Measurements from ENCODE around the gene ARHGAP10.

Gene ARHGAP10

GRCh38 chr4:148057984-148058859 is 326.3 kb downstream of the ARHGAP10 start:
- H3K27ac ChIP-seq (ENCODE audit: low read depth, low read length) = no peak overlapping the region
- H3K9ac ChIP-seq (ENCODE audit: low read depth, low read length) = no peak overlapping the region
- no peaks in the 10 kb centered on the region for H3K9me3 ChIP-seq (ENCODE audit: control insufficient read depth, insufficient read depth, low read length)
- H3K27me3 ChIP-seq (ENCODE audit: control insufficient read depth, insufficient read depth, low read length) = no peaks in the 10 kb centered on the region
- H3K4me3 ChIP-seq (ENCODE audit: low read depth, low read length) = no peak overlapping the region
- no peaks in the 10 kb centered on the region for H3K36me3 ChIP-seq (ENCODE audit: control insufficient read depth, insufficient read depth, low read length)
- peaks cover 24% of the 10 kb centered on the region for H3K4me1 ChIP-seq (ENCODE audit: control insufficient read depth, insufficient read depth, low read length)

GRCh38 chr4:148059617-148060180 is 327.8 kb downstream of the ARHGAP10 start:
- Histone ChIP-seq H3K9me3 (ENCODE audit: control insufficient read depth, insufficient read depth, low read length) (no peaks in the 10 kb centered on the region), H3K4me3 (ENCODE audit: low read depth, low read length) (no peak overlapping the region), H3K9ac (ENCODE audit: low read depth, low read length) (no peak overlapping the region), H3K4me1 (ENCODE audit: control insufficient read depth, insufficient read depth, low read length) (peaks cover 16% of the 10 kb centered on the region), H3K36me3 (ENCODE audit: control insufficient read depth, insufficient read depth, low read length) (no peaks in the 10 kb centered on the region), H3K27me3 (ENCODE audit: control insufficient read depth, insufficient read depth, low read length) (no peaks in the 10 kb centered on the region), H3K27ac (ENCODE audit: low read depth, low read length) (no peak overlapping the region)

GRCh38 chr4:148060264-148061140 is 328.6 kb downstream of the ARHGAP10 start:
- Histone ChIP-seq H3K36me3 (ENCODE audit: control insufficient read depth, insufficient read depth, low read length) (no peaks in the 10 kb centered on the region), H3K27me3 (ENCODE audit: control insufficient read depth, insufficient read depth, low read length) (no peaks in the 10 kb centered on the region), H3K27ac (ENCODE audit: low read depth, low read length) (no peak overlapping the region), H3K4me1 (ENCODE audit: control insufficient read depth, insufficient read depth, low read length) (peaks cover 16% of the 10 kb centered on the region), H3K9me3 (ENCODE audit: control insufficient read depth, insufficient read depth, low read length) (no peaks in the 10 kb centered on the region), H3K9ac (ENCODE audit: low read depth, low read length) (no peak overlapping the region), H3K4me3 (ENCODE audit: low read depth, low read length) (no peak overlapping the region)

- H3K4me3 ChIP-seq (ENCODE audit: low read depth, low read length) = no peak overlapping the region
- H3K27ac ChIP-seq (ENCODE audit: low read depth, low read length) = no peak overlapping the region
- no peaks in the 10 kb centered on the region for H3K27me3 ChIP-seq (ENCODE audit: control insufficient read depth, insufficient read depth, low read length)
- no peaks in the 10 kb centered on the region for H3K36me3 ChIP-seq (ENCODE audit: control insufficient read depth, insufficient read depth, low read length)
- no peak overlapping the region for H3K9ac ChIP-seq (ENCODE audit: low read depth, low read length)
- no peaks in the 10 kb centered on the region for H3K9me3 ChIP-seq (ENCODE audit: control insufficient read depth, insufficient read depth, low read length)
- peaks cover 16% of the 10 kb centered on the region for H3K4me1 ChIP-seq (ENCODE audit: control insufficient read depth, insufficient read depth, low read length)
These were observed 329.2 kb downstream of the ARHGAP10 start for GRCh38 chr4:148061141-148061481.

GRCh38 chr4:148061795-148062194 is 329.9 kb downstream of the ARHGAP10 start:
- H3K9me3 ChIP-seq (ENCODE audit: control insufficient read depth, insufficient read depth, low read length) = no peaks in the 10 kb centered on the region
- H3K4me3 ChIP-seq (ENCODE audit: low read depth, low read length) = no peak overlapping the region
- no peaks in the 10 kb centered on the region for H3K27me3 ChIP-seq (ENCODE audit: control insufficient read depth, insufficient read depth, low read length)
- no peak overlapping the region for H3K27ac ChIP-seq (ENCODE audit: low read depth, low read length)
- no peaks in the 10 kb centered on the region for H3K36me3 ChIP-seq (ENCODE audit: control insufficient read depth, insufficient read depth, low read length)
- no peak overlapping the region for H3K9ac ChIP-seq (ENCODE audit: low read depth, low read length)
- H3K4me1 ChIP-seq (ENCODE audit: control insufficient read depth, insufficient read depth, low read length) = peaks cover 16% of the 10 kb centered on the region

- no peak overlapping the region for H3K4me3 ChIP-seq (ENCODE audit: low read depth, low read length)
- peaks cover 16% of the 10 kb centered on the region for H3K4me1 ChIP-seq (ENCODE audit: control insufficient read depth, insufficient read depth, low read length)
- H3K9me3 ChIP-seq (ENCODE audit: control insufficient read depth, insufficient read depth, low read length) = no peaks in the 10 kb centered on the region
- no peaks in the 10 kb centered on the region for H3K36me3 ChIP-seq (ENCODE audit: control insufficient read depth, insufficient read depth, low read length)
- no peak overlapping the region for H3K9ac ChIP-seq (ENCODE audit: low read depth, low read length)
- no peaks in the 10 kb centered on the region for H3K27me3 ChIP-seq (ENCODE audit: control insufficient read depth, insufficient read depth, low read length)
- H3K27ac ChIP-seq (ENCODE audit: low read depth, low read length) = no peak overlapping the region
These were observed 330.5 kb downstream of the ARHGAP10 start for GRCh38 chr4:148062301-148062950.

- no peak overlapping the region for H3K4me3 ChIP-seq (ENCODE audit: low read depth, low read length)
- H3K27me3 ChIP-seq (ENCODE audit: control insufficient read depth, insufficient read depth, low read length) = no peaks in the 10 kb centered on the region
- H3K27ac ChIP-seq (ENCODE audit: low read depth, low read length) = no peak overlapping the region
- no peaks in the 10 kb centered on the region for H3K9me3 ChIP-seq (ENCODE audit: control insufficient read depth, insufficient read depth, low read length)
- H3K4me1 ChIP-seq (ENCODE audit: control insufficient read depth, insufficient read depth, low read length) = peaks cover 9% of the 10 kb centered on the region
- no peak overlapping the region for H3K9ac ChIP-seq (ENCODE audit: low read depth, low read length)
- no peaks in the 10 kb centered on the region for H3K36me3 ChIP-seq (ENCODE audit: control insufficient read depth, insufficient read depth, low read length)
These were observed 332.6 kb downstream of the ARHGAP10 start for GRCh38 chr4:148064451-148064850.

GRCh38 chr4:148065075-148065474 is 333.2 kb downstream of the ARHGAP10 start:
- no peak overlapping the region for H3K27ac ChIP-seq (ENCODE audit: low read depth, low read length)
- H3K27me3 ChIP-seq (ENCODE audit: control insufficient read depth, insufficient read depth, low read length) = no peaks in the 10 kb centered on the region
- H3K36me3 ChIP-seq (ENCODE audit: control insufficient read depth, insufficient read depth, low read length) = no peaks in the 10 kb centered on the region
- H3K9me3 ChIP-seq (ENCODE audit: control insufficient read depth, insufficient read depth, low read length) = no peaks in the 10 kb centered on the region
- peaks cover 9% of the 10 kb centered on the region for H3K4me1 ChIP-seq (ENCODE audit: control insufficient read depth, insufficient read depth, low read length)
- no peak overlapping the region for H3K4me3 ChIP-seq (ENCODE audit: low read depth, low read length)
- H3K9ac ChIP-seq (ENCODE audit: low read depth, low read length) = no peak overlapping the region

GRCh38 chr4:148067301-148067916 is 335.5 kb downstream of the ARHGAP10 start:
- Histone ChIP-seq H3K27me3 (ENCODE audit: control insufficient read depth, insufficient read depth, low read length) (no peaks in the 10 kb centered on the region), H3K36me3 (ENCODE audit: control insufficient read depth, insufficient read depth, low read length) (no peaks in the 10 kb centered on the region), H3K27ac (ENCODE audit: low read depth, low read length) (no peak overlapping the region)

More at GRCh38 chr4:148067301-148067916, 335.5 kb downstream of the ARHGAP10 start:
- Histone ChIP-seq H3K9me3 (ENCODE audit: control insufficient read depth, insufficient read depth, low read length) (no peaks in the 10 kb centered on the region), H3K4me1 (ENCODE audit: control insufficient read depth, insufficient read depth, low read length) (peaks cover 3% of the 10 kb centered on the region; the same call in 1 of the 2 replicates), H3K9ac (ENCODE audit: low read depth, low read length) (no peak overlapping the region), H3K4me3 (ENCODE audit: low read depth, low read length) (no peak overlapping the region)
